HG03460 (cell line): ENCODE results near the gene CACHD1.

Experiments used
- ATAC-seq: cut with Tn5 transposase; IDR thresholded peaks from one replicate; pipeline ENCODE4 v1.9.1; 2021; ENCODE audit not compliant: unreplicated experiment

The CACHD1 gene

DNA sequence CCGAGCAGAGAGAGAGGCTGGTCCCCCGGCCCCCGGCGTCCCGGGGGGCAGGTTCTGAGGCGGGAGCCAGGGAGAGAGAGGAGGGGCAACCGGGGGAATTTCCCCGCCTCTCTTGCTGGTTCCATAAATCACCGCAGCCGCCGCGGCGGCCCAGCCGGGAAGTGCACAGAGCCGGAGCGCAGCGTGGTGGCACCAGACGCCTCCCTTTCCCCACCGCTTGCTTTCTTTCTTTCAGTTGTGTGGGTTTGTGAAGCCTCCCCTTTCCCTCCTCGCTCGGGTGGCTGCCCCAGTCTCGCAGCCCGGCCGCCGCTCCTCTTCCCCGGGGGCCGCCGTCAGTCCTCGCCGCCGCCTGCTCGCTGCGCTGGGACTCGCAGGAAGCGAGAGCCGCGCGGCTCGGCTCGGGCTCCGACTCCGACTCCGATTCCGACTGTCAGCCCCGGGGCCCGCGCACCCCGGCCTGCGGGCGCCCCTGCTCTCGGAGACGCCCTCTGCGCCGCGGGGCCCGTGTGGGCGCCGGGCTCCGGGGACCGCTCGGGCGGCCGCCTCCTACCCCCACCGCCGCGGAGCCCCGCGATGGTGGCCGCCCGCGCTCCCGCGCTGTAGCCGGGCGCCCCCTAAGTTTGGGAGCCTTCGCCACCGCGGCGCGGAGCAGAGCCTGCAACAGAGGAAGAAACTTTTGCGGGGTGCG, at the start of gene CACHD1:
Gene CACHD1, plus strand, starts transcription at position 153 of the 688 bp plus-strand sequence. CDS start 616 bp downstream, outside the sequence.
- peak; percentile 65 for ATAC-seq

DNA sequence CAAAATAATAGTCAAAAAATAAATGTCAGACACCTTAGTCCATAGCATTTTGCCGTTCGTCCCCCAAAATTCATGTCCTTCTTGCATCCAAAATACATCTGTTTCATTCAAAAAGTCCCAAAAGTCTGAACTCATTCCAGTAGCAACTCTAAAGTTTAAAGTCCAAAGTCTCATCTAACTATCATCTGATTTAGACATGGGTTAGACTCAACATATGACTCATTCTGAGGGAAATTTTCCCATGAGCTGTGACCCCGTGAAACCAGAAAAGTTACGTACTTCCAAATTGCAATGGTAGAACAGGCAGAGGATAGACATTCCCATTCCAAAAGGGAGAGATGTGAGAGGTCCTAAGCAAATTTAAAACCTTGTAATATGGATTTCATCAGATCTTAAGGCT, 48.6 kb upstream of the CACHD1 start:
- ATAC-seq = no peak

DNA sequence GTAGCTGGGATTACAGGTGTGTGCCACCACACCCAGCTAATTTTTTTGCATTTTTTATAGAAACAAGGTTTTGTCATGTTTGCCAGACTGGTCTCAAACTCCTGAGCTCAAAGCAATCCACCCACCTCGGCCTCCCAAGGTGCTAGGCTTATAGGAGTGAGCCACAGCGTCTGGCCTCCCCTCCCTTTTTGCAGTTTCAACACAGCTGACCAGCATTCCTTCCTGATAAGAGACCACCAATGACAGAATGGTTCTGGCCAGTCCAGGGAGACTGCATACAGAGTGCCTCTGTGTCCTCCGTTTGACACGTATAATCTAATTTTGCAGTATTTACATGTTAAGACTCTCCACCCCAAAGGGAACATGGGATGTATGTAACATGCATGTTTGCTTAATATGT, 46.4 kb upstream of the CACHD1 start:
- no peak for ATAC-seq

DNA sequence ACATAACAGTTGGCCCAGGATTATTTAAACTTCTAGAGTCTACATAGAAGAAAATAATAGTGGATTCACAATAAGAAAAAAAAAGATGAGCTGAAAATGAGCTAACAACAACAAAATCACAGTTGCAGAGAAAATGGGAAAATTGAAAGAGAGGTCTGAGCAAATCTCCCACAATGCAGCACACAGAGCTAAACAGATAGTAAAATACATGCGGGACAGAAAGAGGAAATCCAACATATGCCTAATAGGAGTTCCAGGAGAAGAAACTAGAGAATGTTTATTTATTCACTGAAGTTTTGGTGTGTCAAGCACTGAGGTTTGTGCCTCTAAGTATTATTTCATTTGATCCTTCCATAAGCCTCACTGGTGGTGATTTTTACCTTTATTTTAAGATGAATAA, 45.5 kb upstream of the CACHD1 start:
- ATAC-seq = no peak

DNA sequence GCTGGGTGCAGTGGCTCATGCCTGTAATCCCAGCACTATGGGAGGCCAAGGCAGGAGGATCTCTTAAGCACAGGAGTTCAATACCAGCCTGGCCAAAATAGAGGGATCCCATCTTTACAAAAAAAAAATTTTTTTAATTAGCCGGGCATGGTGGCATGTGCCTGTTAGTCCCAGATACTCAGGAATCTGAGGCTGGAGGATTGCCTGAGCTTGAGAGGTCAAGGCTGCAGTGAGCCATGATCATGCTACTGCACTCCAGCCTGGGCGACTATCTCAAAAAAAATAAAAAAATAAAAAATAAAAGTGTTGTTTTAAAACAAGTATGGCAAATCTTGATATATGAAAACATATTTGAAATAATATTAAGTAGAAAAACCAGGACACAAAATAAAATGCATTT, 44.4 kb upstream of the CACHD1 start:
- no peak for ATAC-seq

DNA sequence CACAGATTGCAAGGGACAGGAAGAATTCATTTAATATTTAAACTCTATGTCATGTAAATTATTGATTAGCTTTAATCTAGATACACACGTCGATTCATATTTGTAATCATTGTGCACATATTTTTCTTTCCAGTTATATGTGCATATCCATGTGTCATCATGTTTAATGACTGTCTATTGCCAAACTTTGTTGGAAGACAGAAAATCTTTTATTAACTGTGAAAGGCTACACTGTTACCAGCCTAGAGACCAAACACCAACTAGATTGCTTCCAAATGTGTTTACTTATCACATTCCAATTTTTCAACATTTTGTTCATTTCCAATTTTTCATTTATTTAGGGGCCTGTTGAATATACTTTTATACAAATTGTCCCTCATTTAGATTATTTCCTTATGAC, 43.2 kb upstream of the CACHD1 start:
- ATAC-seq = no peak

DNA sequence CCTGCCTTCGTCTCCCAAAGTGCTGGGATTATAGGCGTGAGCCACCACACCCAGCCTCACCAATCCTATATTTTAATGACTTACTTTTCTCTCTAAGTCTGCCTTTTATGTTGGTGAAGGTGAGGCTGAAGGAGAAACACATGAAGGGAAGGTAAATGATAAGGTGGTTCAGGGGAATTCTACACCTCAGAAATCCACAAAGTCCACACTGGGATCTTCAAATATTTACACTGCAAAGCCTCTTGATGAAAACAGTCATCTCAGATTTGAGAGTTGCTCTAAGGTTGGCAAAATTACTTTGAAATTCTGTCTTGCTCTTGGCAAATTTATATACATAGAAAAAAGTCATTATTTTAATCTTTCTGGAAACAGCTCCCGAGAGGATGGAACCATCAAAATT, 42.0 kb upstream of the CACHD1 start:
- no peak for ATAC-seq

DNA sequence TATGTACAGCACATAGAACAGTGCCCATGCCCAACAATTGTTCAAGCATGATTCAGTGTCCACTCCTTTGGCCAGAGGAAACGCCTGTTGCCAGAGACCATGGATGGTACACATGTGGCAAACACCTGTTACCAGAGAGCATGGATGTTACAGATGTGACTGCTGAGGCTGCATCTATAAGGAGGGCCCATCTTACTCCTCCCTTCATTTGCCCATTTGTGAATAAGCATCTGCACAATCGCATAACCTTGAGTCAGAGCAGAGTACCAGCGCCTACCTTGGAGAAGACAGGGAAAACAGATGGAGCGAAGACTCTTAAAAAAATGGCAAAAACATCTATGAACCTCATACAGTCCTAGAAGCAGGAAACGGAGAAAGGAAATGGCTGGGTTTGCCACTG, 36.6 kb upstream of the CACHD1 start:
- no peak for ATAC-seq

DNA sequence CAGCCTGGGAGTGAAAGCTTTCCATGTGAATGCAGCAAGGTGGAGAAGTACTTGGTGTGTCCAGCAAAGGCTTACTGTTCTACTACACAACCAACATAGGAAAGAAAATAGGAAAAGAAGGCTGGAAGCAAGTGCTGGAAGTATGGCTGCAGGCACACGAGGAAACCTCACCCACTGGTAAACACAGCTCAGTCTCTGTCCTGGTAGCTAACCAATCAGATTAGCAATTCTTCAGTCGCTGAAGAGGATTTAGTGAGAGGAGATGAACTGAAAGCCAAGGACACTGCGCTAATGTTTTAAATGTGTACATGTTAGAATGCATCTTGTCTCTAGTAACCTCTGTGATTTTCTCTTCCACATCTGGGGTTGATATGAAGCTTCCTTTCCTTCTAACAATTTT, 36.2 kb upstream of the CACHD1 start:
- ATAC-seq = no peak

DNA sequence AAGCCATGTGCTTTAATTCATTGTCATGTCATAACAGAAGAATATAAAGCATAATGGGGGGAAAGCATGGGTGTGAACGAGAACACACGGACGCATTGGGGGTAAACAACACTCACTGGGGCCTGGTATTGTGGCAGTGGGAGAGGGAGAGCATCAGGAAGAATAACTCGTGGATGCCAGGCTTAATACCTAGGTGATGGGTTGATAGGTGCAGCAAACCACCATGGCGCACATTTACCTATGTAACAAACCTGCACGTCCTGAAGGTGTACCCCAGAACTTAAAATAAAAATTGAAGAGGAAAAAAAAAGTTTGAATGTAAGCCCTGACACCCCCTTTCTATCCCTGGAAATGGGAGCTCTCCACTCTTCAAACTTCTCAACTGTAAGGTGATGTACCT, 34.9 kb upstream of the CACHD1 start:
- no peak for ATAC-seq

DNA sequence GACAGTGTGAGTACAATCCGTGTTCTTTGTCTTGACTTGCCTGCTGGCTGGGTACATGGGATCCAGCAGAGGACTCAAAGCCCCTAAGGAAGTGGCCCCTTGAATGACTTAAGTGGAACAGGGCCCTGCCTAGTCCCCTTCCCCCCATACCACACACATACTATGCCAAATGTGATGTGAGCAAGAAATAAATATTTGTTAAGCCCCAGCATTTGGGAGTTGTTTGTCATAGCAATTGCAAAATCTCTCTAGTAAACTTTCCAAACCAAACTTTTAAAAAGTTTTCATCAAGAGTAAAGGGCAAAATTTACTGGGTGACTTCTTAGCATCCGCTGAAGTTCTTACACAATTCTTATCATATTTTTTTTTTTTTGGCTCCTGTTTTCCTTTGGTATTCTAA, 32.5 kb upstream of the CACHD1 start:
- ATAC-seq = no peak

DNA sequence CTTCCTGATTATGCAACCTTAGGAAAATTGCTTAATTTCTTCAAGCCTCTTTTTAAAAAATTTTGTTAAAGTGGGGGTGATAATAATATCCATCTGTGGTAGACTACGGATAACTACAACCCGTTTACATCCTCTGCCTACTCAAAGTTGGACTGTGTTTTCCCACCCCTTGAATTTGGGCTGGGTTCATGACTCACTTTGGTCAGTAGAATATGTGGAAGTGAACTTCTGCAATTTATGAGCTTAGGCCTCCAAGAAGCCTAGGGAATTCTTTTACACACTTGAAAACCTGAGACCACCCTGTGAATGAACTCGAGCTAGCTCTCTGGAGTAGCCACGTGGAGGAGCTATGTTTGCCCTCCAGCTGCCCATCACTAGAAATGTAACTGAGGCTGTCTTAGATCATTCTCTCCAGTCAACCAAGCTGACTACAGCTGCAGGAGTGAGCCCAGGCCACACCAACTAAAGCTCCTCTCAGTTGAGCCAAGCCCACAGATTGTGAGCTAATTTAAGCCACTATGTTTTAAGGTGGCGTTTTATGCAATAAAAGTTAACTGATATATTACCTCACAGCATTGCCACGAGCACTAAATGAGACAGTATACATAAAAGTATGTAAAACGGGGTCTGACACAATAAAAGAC, 29.6 kb upstream of the CACHD1 start:
- ATAC-seq = no peak

DNA sequence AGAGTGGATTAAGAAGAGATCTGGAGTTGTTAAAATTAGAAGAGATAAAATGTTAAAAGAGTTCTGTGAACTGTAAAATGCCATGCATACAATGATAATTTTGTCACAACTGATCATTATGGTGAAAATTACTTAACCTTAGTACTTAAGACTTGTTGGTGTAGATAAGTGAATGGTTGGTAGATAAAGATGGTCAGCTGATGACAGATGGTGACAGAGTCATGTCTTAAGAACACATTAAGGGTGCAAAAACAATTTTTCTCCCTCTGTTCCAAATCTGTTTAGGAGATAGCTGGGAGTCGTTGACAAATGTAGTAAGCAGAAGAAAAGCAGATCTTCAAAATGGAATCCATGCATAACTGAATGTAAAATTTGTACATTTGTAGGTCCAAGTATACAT, 18.5 kb upstream of the CACHD1 start:
- ATAC-seq = no peak

DNA sequence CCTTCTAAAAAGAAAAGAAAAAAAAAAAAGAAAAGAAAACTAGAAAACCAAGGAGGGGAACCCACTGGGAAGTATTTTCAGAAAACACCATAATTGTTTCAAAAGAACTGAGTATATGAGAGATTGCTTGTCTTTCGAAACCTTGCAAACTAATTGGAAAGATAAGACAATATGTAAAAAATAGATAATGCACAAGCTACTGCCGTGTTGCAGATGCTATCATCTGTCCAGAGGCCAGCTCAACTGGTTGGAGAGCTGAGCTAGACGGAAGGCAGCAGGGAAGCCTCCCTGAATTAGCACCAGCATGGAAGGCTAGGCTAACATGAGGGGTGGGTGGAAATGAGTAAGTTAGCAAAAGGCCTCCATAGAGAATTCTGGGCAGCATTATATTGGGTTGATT, 16.2 kb upstream of the CACHD1 start:
- ATAC-seq = no peak

DNA sequence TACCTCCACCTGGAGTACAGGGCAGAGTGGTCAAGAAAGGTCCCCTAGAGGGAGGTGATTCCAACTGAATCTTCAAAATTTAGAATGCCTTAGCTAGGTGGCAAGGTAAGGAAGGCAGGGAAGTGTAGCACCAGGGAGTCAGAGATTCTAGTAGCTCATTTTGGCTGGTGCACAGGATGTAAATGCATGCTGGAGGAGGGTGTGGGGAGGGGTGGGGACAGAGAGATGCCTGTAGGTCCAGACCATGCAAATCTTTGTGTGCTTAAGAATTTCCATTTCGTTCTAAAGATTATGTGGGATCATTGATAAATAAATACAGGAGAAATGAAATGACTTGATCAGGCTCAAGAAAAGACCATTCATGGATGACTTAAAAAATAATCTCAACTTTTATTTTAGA, 11.0 kb upstream of the CACHD1 start:
- no peak for ATAC-seq

DNA sequence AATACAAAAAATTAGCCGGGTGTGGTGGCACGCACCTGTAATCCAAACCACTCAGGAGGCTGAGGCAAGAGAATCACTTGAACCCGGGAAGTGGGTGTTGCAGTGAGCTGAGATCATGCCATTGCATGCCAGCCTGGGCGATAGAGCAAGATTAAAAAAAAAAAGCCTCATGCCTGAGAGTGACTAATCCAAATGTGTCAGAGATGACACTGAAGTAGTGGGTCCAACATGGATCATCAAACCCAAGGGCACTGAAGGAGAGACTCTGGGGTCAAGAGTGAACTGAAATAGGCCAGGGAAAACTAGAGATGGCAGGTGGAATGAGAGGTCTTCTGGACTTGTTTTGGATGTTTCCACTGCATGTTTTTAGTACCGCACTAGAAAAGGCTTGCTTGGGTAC, 10.2 kb upstream of the CACHD1 start:
- ATAC-seq = no peak

DNA sequence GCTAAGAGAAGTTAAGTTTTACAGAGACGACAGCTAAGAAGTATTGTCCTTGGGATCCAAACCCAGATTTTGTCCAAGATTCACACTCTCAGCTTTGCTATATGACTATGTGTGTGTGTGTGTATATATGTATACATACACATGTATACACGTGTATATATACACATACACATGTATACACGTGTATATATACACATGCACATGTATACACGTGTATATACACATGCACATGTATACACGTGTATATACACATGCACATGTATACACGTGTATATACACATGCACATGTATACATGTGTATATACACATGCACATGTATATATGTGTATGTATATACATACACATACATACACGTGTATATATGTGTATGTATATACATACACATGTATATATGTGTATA, 3.9 kb upstream of the CACHD1 start:
- ATAC-seq = no peak

DNA sequence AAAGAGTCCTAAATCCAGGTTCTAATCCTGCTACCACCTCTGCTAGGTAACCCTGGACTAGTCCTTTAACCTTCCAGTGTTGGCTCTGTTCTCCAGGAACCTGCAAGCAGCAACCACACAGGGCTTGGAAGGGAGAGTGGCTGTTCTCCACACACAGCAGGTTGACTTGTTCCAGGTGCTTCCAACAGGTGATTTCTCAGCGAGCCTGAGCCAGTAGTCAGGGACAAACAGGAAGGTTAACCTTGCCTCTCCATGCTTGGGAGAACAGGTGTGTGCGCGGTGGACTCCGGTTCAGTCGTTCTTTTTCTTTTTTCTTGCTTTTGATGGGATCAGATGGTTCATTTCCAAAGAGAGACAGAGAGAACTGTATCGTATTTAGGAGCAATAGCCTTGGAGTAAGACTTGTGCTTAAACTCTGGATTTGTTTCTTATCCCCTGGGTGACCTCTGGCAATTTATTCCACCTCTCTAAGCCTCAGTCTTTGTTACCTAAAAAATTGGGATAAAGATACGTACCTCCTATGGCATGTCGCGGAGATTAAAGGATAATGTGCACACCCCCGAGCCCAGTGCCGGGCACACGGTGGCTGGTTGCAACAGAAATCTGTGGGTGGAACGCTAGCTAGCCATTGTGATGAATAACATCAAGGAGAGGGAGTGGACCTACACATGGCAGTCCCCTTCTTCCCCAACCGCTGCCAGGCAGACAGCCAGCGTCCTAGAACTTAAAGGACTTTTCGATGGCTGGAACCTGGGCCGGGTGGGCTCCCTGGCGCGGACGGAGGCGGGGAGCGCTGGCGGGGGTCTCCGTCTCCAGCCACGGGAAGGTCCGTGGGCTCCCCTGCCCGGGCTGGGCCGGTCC, 583 bp upstream of the CACHD1 start:
- ATAC-seq = no peak

DNA sequence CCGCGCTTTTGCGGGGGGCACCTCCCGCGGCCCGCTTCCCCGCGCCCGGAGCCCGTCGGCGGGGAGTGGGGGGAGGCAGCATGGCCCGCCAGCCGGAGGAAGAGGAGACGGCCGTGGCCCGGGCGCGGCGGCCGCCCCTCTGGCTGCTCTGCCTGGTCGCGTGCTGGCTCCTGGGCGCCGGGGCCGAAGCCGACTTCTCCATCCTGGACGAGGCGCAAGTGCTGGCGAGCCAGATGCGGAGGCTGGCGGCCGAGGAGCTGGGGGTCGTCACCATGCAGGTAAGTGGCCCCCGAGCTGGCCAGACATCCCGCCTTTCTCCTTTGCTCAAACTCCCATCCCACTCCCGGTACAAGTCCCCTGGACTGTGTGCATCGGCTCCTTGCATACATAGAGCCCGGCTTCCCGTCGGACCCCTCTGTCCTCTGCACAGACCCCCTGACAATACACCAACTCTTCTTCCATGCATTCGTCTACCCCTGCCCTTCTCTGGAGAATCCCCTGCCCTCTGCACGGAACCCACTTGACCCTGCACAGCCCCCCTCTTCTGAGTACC, 812 bp downstream of the CACHD1 start:
- ATAC-seq = peak; percentile 13

DNA sequence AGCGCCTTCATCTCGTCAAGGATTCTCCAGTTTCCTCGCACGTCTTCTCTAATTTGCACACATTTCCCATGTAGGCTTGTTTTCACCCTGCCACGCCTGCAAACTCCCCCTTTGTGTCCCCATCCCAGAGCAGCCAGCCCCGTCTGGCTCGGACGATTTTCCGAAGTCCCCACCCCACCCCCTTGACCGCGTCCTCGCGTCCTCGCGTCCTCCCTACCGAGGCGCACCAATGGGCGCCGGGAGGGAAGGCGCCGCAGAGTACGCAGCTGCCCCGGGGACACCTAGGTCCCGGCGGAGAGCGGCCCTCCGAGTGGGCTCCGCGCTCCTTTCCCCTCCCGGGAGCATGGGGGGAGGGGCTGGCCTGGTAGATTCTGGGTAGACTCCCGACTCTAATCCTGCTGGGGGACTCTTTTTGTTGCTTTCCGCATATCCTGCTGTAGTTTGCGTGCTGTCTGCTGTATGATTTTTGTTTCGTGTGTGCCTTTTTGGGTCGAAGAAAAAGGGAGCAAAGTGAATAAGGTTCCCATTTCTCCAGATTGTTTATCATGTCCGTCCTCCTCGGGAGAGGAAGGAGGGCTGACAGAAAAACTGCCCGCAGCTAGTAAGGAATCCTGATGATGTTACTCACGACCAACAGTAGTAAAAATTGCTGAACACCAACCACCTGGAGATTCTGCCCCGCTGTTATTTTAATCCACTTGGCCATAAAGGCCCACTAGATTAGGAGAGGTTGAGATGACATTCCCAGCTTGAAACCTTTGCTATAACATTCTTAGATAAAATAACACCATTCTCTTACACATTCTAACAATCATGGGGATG, 1.5 kb downstream of the CACHD1 start:
- ATAC-seq = no peak

DNA sequence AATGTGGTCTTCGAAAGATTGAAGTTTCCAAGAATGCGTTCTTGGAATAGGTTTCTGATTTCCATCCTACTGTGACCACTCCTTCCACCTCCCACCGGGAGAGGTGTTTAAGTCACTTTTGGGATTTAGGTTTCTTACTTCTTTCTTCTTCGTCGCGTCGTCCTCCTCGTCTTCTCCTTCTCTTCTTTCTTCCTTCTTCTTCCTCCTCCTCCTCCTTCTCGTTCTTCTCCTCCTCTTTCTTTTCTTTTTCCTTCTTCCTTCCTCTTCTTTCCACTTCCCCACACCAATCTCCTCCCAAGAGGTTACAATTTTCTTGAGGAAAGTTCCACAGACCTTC, 2.1 kb downstream of the CACHD1 start:
- ATAC-seq = no peak
